Dendritic cell treated with granulocyte-macrophage colony-stimulating factor and Interleukin-4, amounts not matched to agents 40 ng/mL and 50 ng/mL, for 4 days (primary cell): Measurements from ENCODE around the gene KIDINS220.

Source experiments
- H3K27ac Mint-ChIP-seq: one replicate; pipeline ENCODE4 v1.8.0; 2022; ENCODE audit warnings: mild to moderate bottlenecking, mixed read lengths
- H3K27me3 Mint-ChIP-seq: one replicate; pipeline ENCODE4 v1.8.0; 2022; ENCODE audit warnings: mild to moderate bottlenecking, mixed read lengths
- H3K36me3 Mint-ChIP-seq: one replicate; pipeline ENCODE4 v1.8.0; 2022; ENCODE audit warnings: low read depth, mixed read lengths
- H3K4me1 Mint-ChIP-seq: one replicate; pipeline ENCODE4 v1.8.0; 2022; ENCODE audit warnings: low read depth, mixed read lengths
- H3K4me3 Mint-ChIP-seq: one replicate; pipeline ENCODE4 v1.8.0; 2022; ENCODE audit warnings: mild to moderate bottlenecking, moderate library complexity, mixed read lengths
- H3K9me3 Mint-ChIP-seq: one replicate; pipeline ENCODE4 v1.8.0; 2022; ENCODE audit warnings: mixed read lengths
- intact Hi-C: fragments of 100-400 bp; cut with micrococcal nuclease; formaldehyde crosslinking; loops from one replicate; pipeline ENCODE4 v1.15.0; 2022

KIDINS220 gene

DNA sequence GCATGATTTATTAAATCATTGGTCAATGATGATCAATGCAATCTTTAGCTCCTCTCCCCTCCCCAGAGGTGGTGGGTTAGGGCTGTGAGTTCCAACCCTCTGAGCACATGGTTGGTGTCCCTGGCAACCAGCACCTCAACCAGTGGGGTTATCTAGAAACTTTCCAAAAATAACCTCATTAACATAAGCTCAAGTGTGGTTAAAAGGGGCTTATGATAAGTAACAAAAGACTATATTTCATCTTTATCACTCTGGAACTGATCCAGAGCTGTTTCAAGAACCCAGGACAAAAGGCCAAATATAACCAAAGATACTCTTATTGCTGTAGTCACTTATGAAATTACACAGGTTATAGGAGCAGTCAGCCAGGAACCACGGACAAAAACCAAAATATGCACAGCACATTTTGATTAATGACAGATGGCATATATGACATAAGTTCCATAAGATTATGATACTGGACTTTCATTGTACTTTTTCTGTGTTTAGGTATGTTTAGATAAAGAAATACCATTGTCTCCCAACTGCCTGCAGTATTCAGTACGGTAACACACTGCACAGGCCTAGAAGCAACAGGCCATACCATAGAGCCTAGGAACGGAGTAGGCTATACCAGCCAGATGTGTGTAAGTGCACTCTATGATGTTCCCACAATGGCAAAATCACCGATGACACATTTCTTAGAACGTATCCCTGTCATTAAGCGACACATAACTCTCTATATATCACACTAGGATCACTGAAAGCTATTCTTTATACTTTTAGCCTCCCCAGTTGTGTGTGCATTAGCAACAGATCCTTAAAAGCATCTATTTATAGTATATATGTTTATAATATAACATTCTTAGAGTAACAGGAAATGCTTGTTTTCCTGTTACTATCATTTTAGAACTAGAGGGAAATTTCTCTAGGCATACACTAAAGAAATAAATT is 31.9 kb downstream of the KIDINS220 start:
- peaks cover 14% of the 10 kb centered on the region for H3K4me1 Mint-ChIP-seq
- H3K4me3 Mint-ChIP-seq = no peak overlapping the region
- no peaks in the 10 kb centered on the region for H3K27me3 Mint-ChIP-seq
- peak overlapping the region; percentile 15 for H3K27ac Mint-ChIP-seq
- no peaks in the 10 kb centered on the region for H3K9me3 Mint-ChIP-seq
- intact Hi-C loops = no loop called here
- H3K36me3 Mint-ChIP-seq = peaks cover 82% of the 10 kb centered on the region

DNA sequence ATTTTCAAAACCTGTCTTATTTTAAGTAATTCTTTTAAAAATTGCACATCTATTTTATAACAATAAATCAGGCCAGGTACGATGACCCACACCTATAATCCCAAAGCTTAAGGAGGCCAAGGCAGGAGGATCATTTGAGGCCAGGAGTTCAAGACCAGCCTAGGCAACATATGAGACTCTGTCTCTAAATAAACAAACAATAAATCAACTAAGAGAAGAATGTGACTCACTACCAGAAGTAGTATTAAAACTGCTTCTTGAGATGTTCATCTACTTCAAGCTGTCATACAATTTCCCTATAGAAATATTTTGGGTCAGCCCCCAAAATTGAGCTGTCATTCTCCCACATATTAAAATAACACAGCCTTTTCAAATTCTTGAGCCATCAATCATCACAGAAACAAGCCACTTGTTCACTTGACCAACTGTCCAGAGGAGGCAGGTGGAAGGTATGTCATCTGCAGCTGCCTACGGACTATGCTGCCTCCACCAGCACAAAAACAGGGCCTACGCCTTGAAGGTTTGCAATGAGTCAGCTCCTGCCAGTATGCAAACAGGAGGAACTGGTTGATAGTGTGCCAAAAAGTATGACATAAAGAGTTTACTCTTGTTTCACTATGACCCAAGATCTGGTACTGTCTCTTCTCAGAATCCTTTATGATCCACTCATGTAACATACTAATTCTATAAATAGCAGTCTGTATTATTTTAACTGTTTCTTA is 33.6 kb downstream of the KIDINS220 start:
- peak overlapping the region; percentile 61 for H3K27ac Mint-ChIP-seq
- no peak overlapping the region for H3K4me3 Mint-ChIP-seq
- no peaks in the 10 kb centered on the region for H3K27me3 Mint-ChIP-seq
- H3K4me1 Mint-ChIP-seq = peaks cover 14% of the 10 kb centered on the region
- peaks cover 82% of the 10 kb centered on the region for H3K36me3 Mint-ChIP-seq
- no peaks in the 10 kb centered on the region for H3K9me3 Mint-ChIP-seq
- intact Hi-C loops = no loop called here

DNA sequence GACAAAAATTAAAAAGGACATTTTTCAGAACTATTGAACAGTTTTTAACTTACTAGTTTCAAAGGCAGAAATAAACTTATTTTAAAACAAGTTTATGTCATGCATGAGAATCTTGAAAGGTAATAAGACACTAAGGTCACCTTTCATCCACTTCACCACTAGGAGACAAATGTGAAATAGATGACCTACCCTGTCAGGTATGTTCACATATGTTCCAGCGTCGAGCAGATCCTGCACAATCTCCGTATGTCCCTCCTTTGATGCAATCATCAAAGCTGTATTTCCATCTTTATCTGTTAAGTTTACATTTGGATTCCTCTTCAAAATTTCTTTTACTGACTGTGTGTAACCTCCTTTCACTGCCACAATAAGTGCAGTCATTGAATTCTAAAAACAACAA is 34.7 kb downstream of the KIDINS220 start:
- intact Hi-C loops = no loop called here
- Mint-ChIP-seq H3K4me1 (peaks cover 14% of the 10 kb centered on the region), H3K27me3 (no peaks in the 10 kb centered on the region), H3K27ac (no peak overlapping the region), H3K4me3 (no peak overlapping the region), H3K9me3 (no peaks in the 10 kb centered on the region), H3K36me3 (peaks cover 81% of the 10 kb centered on the region)

DNA sequence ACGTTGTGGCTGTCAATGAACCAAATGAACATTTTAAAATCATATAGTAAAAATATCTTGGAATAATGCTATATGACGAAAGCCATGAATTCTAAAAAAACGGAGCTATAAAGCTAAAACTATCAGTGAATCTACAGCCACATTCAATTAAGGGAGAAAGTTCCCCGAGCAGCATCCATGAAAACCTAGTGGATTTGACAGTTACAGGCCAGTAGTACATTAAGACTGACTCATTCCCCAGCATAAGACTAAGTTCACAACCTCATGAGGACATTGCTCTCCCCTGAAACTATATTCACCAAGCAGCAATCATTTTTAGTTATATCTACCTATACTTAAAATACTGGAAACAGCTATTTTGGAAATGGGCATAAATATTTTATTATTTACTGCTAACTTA is 36.6 kb downstream of the KIDINS220 start:
- H3K27me3 Mint-ChIP-seq = no peaks in the 10 kb centered on the region
- H3K36me3 Mint-ChIP-seq = peaks cover 80% of the 10 kb centered on the region
- no peaks in the 10 kb centered on the region for H3K9me3 Mint-ChIP-seq
- H3K4me3 Mint-ChIP-seq = no peak overlapping the region
- H3K27ac Mint-ChIP-seq = no peak overlapping the region
- intact Hi-C loops = no loop called here
- H3K4me1 Mint-ChIP-seq = peaks cover 14% of the 10 kb centered on the region

DNA sequence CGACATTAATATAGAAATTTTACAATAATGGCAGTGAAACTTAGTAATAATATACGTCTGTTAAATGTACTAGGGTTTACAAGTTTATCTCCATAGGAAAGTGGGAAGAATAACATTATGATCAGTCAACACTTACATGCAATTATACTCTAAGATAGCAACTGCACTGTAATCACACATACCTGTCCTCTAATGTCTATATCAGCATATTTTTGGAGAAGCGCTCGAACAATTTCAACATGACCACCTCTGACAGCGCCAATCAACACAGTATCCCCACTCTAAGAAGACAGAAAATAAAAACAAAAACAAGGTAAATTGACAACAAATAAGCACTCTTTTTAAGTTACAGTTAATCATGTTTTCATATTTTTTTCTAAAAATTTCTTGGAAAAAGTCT is 37.2 kb downstream of the KIDINS220 start:
- intact Hi-C loops = no loop called here
- H3K4me3 Mint-ChIP-seq = no peak overlapping the region
- peaks cover 77% of the 10 kb centered on the region for H3K36me3 Mint-ChIP-seq
- H3K4me1 Mint-ChIP-seq = peaks cover 14% of the 10 kb centered on the region
- H3K9me3 Mint-ChIP-seq = no peaks in the 10 kb centered on the region
- H3K27ac Mint-ChIP-seq = no peak overlapping the region
- no peaks in the 10 kb centered on the region for H3K27me3 Mint-ChIP-seq

DNA sequence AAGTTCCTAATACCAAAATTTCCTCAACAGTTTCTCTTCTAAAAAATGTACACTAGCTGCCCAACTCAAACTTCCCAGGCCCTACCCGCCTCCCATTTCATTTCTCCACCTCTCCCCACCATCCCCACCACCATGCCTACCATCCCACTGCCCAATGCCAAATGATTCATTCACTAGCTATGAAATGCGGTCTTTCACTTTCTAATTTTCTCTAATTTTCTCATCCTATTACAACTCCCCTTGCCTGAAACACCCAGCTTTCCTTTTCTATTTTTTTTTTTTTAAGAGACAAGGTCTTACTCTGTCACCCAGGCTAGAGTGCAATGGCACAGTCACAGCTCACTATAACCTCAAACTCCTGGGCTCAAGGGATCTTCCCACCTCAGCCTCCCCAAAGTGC is 38.4 kb downstream of the KIDINS220 start:
- Mint-ChIP-seq H3K36me3 (peaks cover 82% of the 10 kb centered on the region), H3K4me3 (no peak overlapping the region), H3K4me1 (peaks cover 7% of the 10 kb centered on the region), H3K27ac (no peak overlapping the region), H3K9me3 (no peaks in the 10 kb centered on the region), H3K27me3 (no peaks in the 10 kb centered on the region)
- intact Hi-C loops = no loop called here

DNA sequence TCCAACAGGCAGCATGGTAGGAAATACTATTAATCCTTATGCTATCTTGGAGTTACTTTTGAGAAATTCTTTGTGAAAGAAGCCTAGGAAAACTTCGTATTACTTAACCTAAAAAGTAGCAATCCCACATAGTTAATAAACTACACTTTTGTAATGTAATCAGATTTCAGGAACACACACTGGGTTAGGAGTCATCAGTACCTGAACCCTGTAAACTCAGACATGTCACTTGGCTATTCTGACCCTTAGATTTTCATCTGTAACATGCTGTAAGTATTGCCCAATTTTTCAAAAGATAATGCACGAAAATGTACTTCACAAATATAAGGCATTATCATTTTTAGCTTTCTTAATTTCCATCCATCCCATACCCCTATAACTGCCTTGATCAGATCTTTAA is 39.0 kb downstream of the KIDINS220 start:
- peaks cover 88% of the 10 kb centered on the region for H3K36me3 Mint-ChIP-seq

DNA sequence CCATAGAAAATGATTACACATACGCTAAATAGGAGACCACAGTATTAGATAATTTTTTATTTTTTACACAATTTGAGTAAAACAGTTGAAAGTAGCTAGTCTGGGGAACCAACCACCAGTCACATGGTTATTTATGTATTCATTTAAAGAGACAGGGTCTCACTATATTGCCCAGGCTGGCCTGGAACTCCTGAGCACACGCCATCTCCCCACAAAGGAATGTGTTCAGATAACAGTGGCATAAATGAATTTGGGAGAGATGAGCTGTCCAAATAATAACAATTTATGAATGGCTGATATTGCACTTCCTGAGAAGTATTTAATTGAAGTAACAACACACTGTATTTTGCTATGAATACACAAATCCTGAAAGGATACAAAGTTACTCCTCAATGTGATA is 39.7 kb downstream of the KIDINS220 start:
- H3K36me3 Mint-ChIP-seq = peaks cover 86% of the 10 kb centered on the region
- H3K27ac Mint-ChIP-seq = no peak overlapping the region
- H3K4me1 Mint-ChIP-seq = peaks cover 7% of the 10 kb centered on the region
- no peaks in the 10 kb centered on the region for H3K27me3 Mint-ChIP-seq
- intact Hi-C loops = no loop called here
- no peaks in the 10 kb centered on the region for H3K9me3 Mint-ChIP-seq
- no peak overlapping the region for H3K4me3 Mint-ChIP-seq

More for the DNA sequence above, 39.0 kb downstream of the KIDINS220 start:
- Mint-ChIP-seq H3K27ac (no peak overlapping the region), H3K4me3 (no peak overlapping the region), H3K4me1 (peaks cover 7% of the 10 kb centered on the region), H3K27me3 (no peaks in the 10 kb centered on the region), H3K9me3 (no peaks in the 10 kb centered on the region)
- intact Hi-C loops = no loop called here

DNA sequence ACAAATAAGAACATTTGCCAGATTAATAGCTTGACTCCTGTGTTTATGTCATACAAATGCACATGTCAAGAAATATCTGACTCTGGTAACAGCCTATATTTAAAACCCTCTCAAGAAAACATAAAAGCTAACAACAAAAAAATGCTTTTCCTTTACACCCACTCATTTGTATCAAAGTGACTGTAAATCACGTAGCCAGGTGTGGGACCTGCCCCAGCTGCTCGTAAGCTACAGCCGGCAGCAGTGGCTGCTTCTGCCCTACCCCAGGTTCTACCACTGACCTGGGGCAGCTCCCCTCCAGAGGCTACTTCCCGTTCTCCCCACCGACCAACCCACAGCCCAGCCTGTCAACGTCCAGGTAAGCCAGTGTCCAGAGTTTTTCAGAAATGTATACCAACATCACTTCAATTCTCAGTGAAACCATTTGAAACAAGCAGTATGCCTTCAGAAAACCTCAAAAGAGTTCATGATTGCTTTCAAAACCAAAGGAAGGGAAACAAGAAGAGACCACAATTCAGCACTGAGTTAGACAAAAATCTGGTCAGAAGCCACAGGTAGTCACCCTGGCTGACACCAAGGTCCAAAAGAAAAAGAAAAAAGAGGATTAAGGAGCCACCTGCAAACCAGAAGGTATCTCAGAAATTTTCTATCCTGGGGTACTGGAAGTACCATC is 40.4 kb downstream of the KIDINS220 start:
- Mint-ChIP-seq H3K4me1 (peaks cover 4% of the 10 kb centered on the region), H3K27me3 (no peaks in the 10 kb centered on the region), H3K36me3 (peaks cover 80% of the 10 kb centered on the region), H3K27ac (no peak overlapping the region), H3K9me3 (no peaks in the 10 kb centered on the region), H3K4me3 (no peak overlapping the region)
- intact Hi-C loops = no loop called here

DNA sequence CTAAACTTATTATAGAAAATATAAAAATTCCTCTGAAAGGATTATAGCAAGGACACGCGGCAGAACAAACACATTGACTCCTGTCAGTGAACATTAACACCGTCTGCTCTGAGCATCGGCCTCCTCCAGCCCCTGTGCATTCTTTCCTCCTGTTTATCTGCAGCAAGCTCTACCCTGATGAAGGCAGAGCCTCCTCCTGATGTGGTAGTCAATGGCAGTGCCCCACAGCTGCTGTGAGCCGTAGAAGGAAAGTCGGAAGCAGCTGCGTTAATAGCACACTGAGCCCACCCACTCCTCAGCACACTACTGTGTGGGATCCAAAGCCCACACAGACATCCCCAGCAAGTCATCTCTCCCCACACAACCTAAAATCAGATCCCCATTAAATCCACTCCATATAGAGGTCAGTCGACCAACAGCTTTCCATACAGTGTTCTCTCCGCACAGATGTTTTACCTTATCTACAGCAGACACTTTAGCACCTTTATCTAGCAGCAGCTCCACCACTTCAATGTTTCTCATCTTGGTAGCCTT is 41.0 kb downstream of the KIDINS220 start:
- Mint-ChIP-seq H3K9me3 (no peaks in the 10 kb centered on the region), H3K27ac (no peak overlapping the region), H3K36me3 (peaks cover 80% of the 10 kb centered on the region), H3K27me3 (no peaks in the 10 kb centered on the region), H3K4me1 (no peaks in the 10 kb centered on the region), H3K4me3 (no peak overlapping the region)
- intact Hi-C loops = no loop called here

DNA sequence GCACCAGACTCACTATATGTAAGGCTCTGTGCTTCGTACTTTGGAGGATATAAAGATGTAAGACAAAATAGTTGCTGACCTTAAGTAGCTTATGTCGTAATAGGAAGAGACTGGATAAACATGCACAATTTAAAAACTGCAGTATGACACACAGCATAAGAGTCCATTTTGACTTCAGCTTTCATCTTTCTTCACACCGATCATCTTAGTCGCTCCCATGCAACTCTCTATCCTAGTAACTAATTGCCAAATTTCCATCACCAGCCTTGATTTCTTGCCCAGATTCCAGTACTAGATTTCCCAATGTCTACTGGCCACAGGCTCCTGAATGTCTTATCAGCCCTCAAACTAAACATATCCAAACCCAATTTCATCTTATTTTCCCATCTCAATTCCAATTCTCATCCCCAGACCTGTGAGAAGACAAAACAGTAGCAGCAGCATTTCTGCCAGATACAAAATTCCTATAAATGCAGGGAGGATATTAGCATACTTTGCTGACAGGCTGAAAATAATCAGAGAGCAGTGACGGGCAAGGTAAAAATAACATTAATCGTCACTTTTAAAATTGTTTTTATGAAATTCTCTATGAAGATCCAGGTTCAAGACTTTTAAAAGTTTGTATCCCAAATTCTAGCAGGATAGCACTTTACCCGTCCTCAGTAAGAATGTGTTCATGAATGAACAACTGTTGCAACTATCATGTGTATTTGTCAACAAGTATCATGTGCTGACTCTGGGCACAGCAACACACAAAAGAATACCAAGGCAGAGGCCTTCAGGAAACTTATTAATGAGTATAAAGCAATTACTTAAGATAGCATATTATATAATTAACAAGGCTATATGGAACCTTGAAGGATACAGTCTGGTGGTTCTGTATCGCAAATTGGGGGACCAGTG is 42.2 kb downstream of the KIDINS220 start:
- Mint-ChIP-seq H3K9me3 (no peaks in the 10 kb centered on the region), H3K36me3 (peaks cover 80% of the 10 kb centered on the region), H3K4me3 (no peak overlapping the region), H3K4me1 (no peaks in the 10 kb centered on the region), H3K27ac (no peak overlapping the region), H3K27me3 (no peaks in the 10 kb centered on the region)
- intact Hi-C loops = no loop called here

DNA sequence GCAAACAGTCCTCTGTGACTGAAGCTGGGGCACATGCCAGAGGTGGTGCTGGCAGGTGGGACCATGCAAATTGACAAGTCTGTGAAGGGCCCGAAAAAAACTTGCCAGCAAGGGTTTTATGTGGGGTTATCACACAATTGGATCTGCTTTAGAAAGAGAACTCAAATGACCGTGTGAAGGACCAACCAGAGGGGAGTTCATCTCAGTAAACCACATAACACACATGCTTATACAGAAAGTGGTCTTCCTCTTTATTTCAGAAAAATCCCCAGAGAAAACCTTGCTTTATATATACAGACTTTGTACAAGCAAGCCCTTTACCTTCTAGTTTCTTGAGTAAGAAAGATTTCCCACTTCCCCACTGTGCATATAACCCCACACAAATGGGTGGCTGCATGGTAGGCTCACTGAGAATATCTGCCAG is 46.7 kb downstream of the KIDINS220 start:
- Mint-ChIP-seq H3K9me3 (no peaks in the 10 kb centered on the region), H3K27ac (no peak overlapping the region), H3K36me3 (peaks cover 82% of the 10 kb centered on the region), H3K27me3 (no peaks in the 10 kb centered on the region), H3K4me1 (no peaks in the 10 kb centered on the region), H3K4me3 (no peak overlapping the region)
- intact Hi-C loops = no loop called here

DNA sequence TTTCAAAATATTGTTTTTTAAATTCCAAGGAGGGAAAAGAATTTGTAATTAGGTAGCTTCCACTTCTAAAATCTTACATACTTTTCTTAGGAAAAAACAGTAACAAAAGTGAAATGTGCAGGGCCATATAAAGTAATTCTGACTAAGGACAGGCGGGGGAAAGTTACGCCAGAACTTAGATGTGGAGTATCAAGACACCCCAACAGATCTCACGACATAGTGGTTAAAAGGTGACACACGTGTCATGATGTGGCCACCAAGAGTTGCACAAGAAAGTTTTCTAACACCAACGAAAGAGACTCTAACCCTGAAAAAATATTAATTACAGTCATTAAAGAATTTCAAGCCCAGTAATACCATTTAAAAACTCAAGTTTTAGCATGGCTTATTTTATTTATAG is 51.0 kb downstream of the KIDINS220 start:
- no peak overlapping the region for H3K27ac Mint-ChIP-seq
- H3K9me3 Mint-ChIP-seq = no peaks in the 10 kb centered on the region
- H3K27me3 Mint-ChIP-seq = no peaks in the 10 kb centered on the region
- intact Hi-C loops = no loop called here
- H3K4me3 Mint-ChIP-seq = no peak overlapping the region
- H3K4me1 Mint-ChIP-seq = no peaks in the 10 kb centered on the region
- peaks cover 94% of the 10 kb centered on the region for H3K36me3 Mint-ChIP-seq
